Cardiac muscle cell (in vitro differentiated cells and primary cell): Measurements from ENCODE around the gene NHERF2. TPM values are rescaled to one million over a fixed set of nuclear protein-coding genes. Genes with fewer than 3 reads are reported as not detected.
"Not testable (repeated sequence)": the region's sequence is repeated elsewhere in the genome, so short reads cannot be mapped to it uniquely, and the experiment has no call there.

ENCODE experiments used
- DNase-seq, 2 donors: peaks; one replicate each; pipeline versions ENCODE4 v3.0.0 to v3.0.0-alpha.2; 2010 to 2017; ENCODE audit warnings: low read depth in 1 of 2, low spot score in 1 of 2
- H3K27ac ChIP-seq: fragments of 200-600 bp; sonication (generic); 2 replicates; pipeline ENCODE4 v1.5.1; 2016
- H3K27me3 ChIP-seq: fragments of 200-600 bp; sonication (generic); 2 replicates; pipeline ENCODE4 v1.6.0; 2016; ENCODE audit warnings: control low read depth
- H3K36me3 ChIP-seq: fragments of 200-600 bp; sonication (generic); 2 replicates; pipeline ENCODE4 v1.5.1; 2016; ENCODE audit warnings: control low read depth
- H3K4me1 ChIP-seq: fragments of 200-600 bp; sonication (generic); 2 replicates; pipeline ENCODE4 v1.8.1; 2017; ENCODE audit warnings: low read depth, mild to moderate bottlenecking, mixed run types
- H3K4me3 ChIP-seq: fragments of 200-600 bp; sonication (generic); 2 replicates; pipeline ENCODE4 v1.5.1; 2016; ENCODE audit warnings: mild to moderate bottlenecking
- H3K9me3 ChIP-seq: fragments of 200-600 bp; sonication (generic); 2 replicates; pipeline ENCODE4 v1.5.1; 2017; ENCODE audit warnings: low read depth, mild to moderate bottlenecking, control low read depth
- CTCF ChIP-seq: IDR thresholded peaks from 2 replicates; pipeline ENCODE4 v1.5.1; 2012; ENCODE audit warnings: low read depth, mild to moderate bottlenecking, low read length
- polyA plus RNA-seq: library from polyadenylated mRNA; unstranded; fragments of >200 nt; fragmentation: Nextera tagmentation; extraction: Ambion mirVana; gene quantifications from 2 replicates; pipeline ENCODE4 v1.2.1, GENCODE V29; 2016
- total RNA-seq: library from RNA; depleted of rRNA; stranded (reverse); fragments of >200 nt; gene quantifications from 2 replicates; pipeline ENCODE4 v1.2.3, GENCODE V29; 2016

The NHERF2 gene
- total and polyA plus RNA-seq, 2 experiments from 2014 or later, result 34.7 to 37.4 TPM

DNA sequence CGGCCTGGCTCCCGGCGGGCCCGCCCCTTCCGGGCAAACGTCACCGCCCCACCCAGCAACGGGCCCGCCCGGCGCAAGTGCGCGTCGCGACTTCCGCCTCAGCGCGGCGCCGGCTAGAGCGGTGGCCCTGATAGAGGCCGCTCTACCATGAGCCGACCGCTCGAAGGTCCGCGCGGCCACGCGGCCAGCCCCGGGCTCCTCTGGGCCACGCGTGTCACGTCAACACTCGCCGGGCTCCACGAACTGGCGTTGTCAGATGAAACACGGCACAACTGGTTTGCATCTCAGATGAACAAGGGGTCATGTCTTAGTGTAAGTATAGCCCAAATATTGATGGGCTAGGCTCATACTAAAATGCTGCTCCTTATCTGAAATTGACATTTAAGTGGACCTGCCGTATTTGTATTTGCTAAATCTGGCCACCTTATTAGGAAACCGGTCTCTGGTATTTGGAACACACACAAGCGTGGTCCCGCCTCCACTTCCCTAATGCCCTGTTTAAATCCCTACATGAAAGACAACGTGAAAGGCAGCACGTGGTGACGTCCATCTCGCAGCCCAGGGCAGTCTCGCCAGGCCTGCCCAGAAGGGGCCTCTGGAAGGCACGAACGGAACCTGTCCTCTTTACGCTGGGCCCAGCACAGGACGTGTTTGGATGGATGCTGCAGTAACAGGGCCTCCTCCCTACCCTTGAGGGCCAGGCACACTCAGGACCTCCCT lies 16.8 kb upstream of the NHERF2 start, which contains the start of gene ZNF598:
Gene ZNF598, minus strand, starts transcription at position 31 of the 720 bp plus-strand sequence.
- no peaks in the 10 kb centered on the region for H3K27me3 ChIP-seq
- H3K27ac ChIP-seq, result peak within 1 kb of the TSS; percentile 92
- DNase-seq, result peak; percentile 90 to 94
- peaks cover 14% of the 10 kb centered on the region for H3K4me1 ChIP-seq
- no peak for TF ChIP-seq CTCF
- no peaks in the 10 kb centered on the region for H3K36me3 ChIP-seq
- no peaks in the 10 kb centered on the region for H3K9me3 ChIP-seq
- peak within 1 kb of the TSS; percentile 92 for H3K4me3 ChIP-seq

DNA sequence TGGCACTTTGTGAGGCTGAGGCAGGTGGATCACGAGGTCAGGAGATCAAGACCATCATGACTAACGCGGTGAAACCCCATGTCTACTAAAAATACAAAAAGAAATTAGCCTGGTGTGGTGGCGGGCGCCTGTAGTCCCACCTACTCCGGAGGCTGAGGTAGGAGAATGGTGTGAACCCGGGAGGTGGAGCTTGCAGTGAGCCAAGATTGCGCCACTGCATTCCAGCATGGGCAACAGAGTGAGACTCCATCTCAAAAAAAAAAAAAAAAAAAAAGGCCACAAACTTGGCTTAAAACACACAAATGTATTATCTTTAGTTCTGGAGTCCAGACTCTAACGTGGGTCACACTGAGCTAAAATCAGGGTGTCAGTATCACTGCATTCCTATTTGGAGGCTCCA lies 15.0 kb upstream of the NHERF2 start:
- not testable (repeated sequence) for DNase-seq, H3K27me3 ChIP-seq, H3K27ac ChIP-seq, H3K9me3 ChIP-seq, H3K4me3 ChIP-seq, H3K36me3 ChIP-seq
- peaks cover 18% of the 10 kb centered on the region for H3K4me1 ChIP-seq

- no peak for DNase-seq
- H3K9me3 ChIP-seq, result no peaks in the 10 kb centered on the region
- H3K27me3 ChIP-seq, result peaks cover 12% of the 10 kb centered on the region
- no peak overlapping the region for H3K4me3 ChIP-seq
- no peak overlapping the region for H3K27ac ChIP-seq
- H3K36me3 ChIP-seq, result no peaks in the 10 kb centered on the region
- peaks cover 13% of the 10 kb centered on the region for H3K4me1 ChIP-seq
- TF ChIP-seq CTCF, result no peak
Observed at GRCh38 chr16:2013527-2013926, 13.2 kb upstream of the NHERF2 start.

DNA sequence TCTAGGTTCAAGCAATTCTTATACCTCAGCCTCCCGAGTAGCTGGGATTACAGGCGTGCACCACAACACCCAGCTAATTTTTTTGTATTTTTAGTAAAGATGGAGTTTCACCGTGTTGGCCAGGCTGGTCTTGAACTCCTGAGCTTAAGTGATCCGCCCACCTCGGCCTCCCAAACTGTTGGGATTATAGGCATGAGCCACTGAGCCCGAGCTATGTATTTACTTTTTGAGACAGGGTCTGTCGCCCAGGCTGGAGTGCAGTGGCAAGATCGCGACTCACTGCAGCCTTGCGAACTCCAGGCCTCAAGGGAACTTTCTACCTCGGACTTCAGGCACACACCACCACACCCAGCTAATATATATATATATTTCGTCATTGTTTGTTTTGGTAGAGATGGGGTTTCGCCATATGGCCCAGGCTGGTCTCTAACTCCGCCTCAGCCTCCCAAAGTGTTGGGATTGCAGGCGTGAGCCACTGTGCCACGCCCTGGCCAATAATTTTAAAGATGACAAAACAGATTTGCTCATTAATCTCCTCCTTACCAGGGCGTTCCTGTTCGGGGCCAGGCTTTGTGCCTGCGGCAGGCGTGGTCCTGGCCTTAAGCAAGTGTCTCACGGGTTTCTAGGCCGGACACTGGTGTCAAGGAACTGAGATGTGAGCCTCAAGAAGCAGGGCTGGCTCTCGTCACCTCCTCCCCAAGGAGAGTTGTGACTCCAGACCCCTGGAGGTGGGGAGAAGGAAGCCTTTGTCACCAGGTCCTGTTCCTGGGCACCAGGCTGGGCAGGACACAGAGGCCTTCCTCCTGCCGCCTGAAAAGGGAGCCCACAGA lies 11.4 kb upstream of the NHERF2 start:
- H3K36me3 ChIP-seq, result no peaks in the 10 kb centered on the region
- H3K4me3 ChIP-seq, result no peak overlapping the region
- no peak for TF ChIP-seq CTCF
- peak in 1 of 2 donors; percentile 11 for DNase-seq
- peaks cover 30% of the 10 kb centered on the region for H3K27me3 ChIP-seq
- no peak overlapping the region for H3K27ac ChIP-seq
- peaks cover 11% of the 10 kb centered on the region for H3K4me1 ChIP-seq
- no peaks in the 10 kb centered on the region for H3K9me3 ChIP-seq

GRCh38 chr16:2015947-2016208 lies 10.8 kb upstream of the NHERF2 start:
- H3K27ac ChIP-seq, result no peak overlapping the region

More at GRCh38 chr16:2015947-2016208, 10.8 kb upstream of the NHERF2 start:
- DNase-seq, result no peak
- Histone ChIP-seq H3K36me3 (no peaks in the 10 kb centered on the region), H3K4me3 (no peak overlapping the region), H3K27me3 (peaks cover 35% of the 10 kb centered on the region), H3K9me3 (no peaks in the 10 kb centered on the region), H3K4me1 (peaks cover 12% of the 10 kb centered on the region)
- TF ChIP-seq CTCF, result no peak
